GM12878 (cell line): ENCODE measurements around the gene ADPGK. TPM values are rescaled to one million over a fixed set of nuclear protein-coding genes. Genes with fewer than 3 reads are reported as not detected.

ENCODE experiments used
- ATAC-seq: fragments of 200-7000 bp; cut with Tn5 transposase; 3 replicates; pipeline ENCODE4 v1.9.1; 2020; ENCODE audit warnings: mild to moderate bottlenecking, moderate library complexity
- BruUV-seq: library from RNA; stranded (reverse); fragments of 400-500 nt; replicated peaks from 2 replicates; lab custom pipeline; 2021; lab: Mats Ljungman, UMichigan
- CTCF ChIA-PET: fragments of 300-600 bp; sonication (Branson Sonifier 250); formaldehyde crosslinking; extraction: SDS; loops from one replicate; lab custom pipeline; 2021; ENCODE audit warnings: inconsistent platforms; lab: Yijun Ruan, JAX
- POLR2A ChIA-PET: fragments of 350-600 bp; formaldehyde crosslinking; extraction: SDS; loops from one replicate; lab custom pipeline; 2021; ENCODE audit warnings: inconsistent platforms; lab: Charles Lee
- RAD21 ChIA-PET: fragments of 300-600 bp; sonication (Branson Sonifier 250); formaldehyde crosslinking; loops from one replicate; lab custom pipeline; 2023; ENCODE audit warnings: antibody characterized with exemption; ENCODE audit not compliant: unreplicated experiment; lab: Charles Lee
- SMC1A ChIA-PET: fragments of 300-600 bp; sonication (Branson Sonifier 250); formaldehyde crosslinking; loops from one replicate; lab custom pipeline; 2023; ENCODE audit not compliant: unreplicated experiment, uncharacterized antibody; lab: Charles Lee
- DNase-seq: peaks from one replicate; pipeline ENCODE4 v3.0.0-alpha.2; 2011; ENCODE audit warnings: low read depth, low spot score
- FAIRE-seq: peaks from 3 replicates; lab custom pipeline; 2011; peaks lifted over from hg19 to GRCh38; lab: Jason Lieb, UNC
- H2AFZ ChIP-seq: 2 replicates; pipeline ENCODE4 v1.6.0; 2011; ENCODE audit warnings: low read depth, low read length, control low read depth; ENCODE audit not compliant: control insufficient read depth
- H3K27ac ChIP-seq: 2 replicates; pipeline ENCODE4 v1.5.1; 2011; ENCODE audit warnings: control low read depth; ENCODE audit not compliant: control insufficient read depth, insufficient read depth
- H3K27me3 ChIP-seq, 2 experiments: replicated peaks in 1 of 2; 2 replicates each; pipeline versions ENCODE4 v1.6.0 to v1.6.1; 2011; ENCODE audit warnings: low read length in 1 of 2; ENCODE audit not compliant: control insufficient read depth in 2 of 2, insufficient read depth in 2 of 2
- H3K36me3 ChIP-seq, 2 experiments: 2 replicates each; pipeline ENCODE4 v1.5.1; 2011; ENCODE audit warnings: low read length in 1 of 2; ENCODE audit not compliant: control insufficient read depth in 2 of 2, insufficient read depth in 2 of 2
- H3K4me1 ChIP-seq: 2 replicates; pipeline ENCODE4 v1.6.1; 2011; ENCODE audit warnings: mild to moderate bottlenecking, low read length, moderate library complexity, mixed read lengths; ENCODE audit not compliant: control insufficient read depth, insufficient read depth
- H3K4me2 ChIP-seq: 2 replicates; pipeline ENCODE4 v1.6.0; 2011; ENCODE audit warnings: control low read depth; ENCODE audit not compliant: control insufficient read depth, insufficient read depth
- H3K4me3 ChIP-seq: fragments of 200-600 bp; sonication (generic); 2 replicates; pipeline ENCODE4 v1.5.1; 2016
- H3K79me2 ChIP-seq: 2 replicates; pipeline ENCODE4 v1.6.0; 2011; ENCODE audit warnings: low read length; ENCODE audit not compliant: control insufficient read depth, insufficient read depth
- H3K9ac ChIP-seq: 2 replicates; pipeline ENCODE4 v1.8.0; 2011; ENCODE audit warnings: low read length, control low read depth, mixed read lengths; ENCODE audit not compliant: control insufficient read depth, insufficient read depth
- H3K9me3 ChIP-seq: replicated peaks from 3 replicates; pipeline ENCODE4 v1.5.1; 2011; ENCODE audit warnings: mild to moderate bottlenecking, low read length; ENCODE audit not compliant: control insufficient read depth, insufficient read depth
- H4K20me1 ChIP-seq: 2 replicates; pipeline ENCODE4 v1.6.0; 2011; ENCODE audit not compliant: control insufficient read depth, insufficient read depth
- BACH1 ChIP-seq: fragments of 450-650 bp; IDR thresholded peaks from 2 replicates; pipeline ENCODE4 v1.6.1; 2017; ENCODE audit warnings: mild to moderate bottlenecking, borderline replicate concordance
- CHD4 ChIP-seq: fragments of 200-600 bp; sonication (generic); IDR thresholded peaks from 2 replicates; pipeline ENCODE4 v1.6.1; 2016; ENCODE audit warnings: mild to moderate bottlenecking
- EED ChIP-seq: sonication (generic); IDR thresholded peaks from 2 replicates; pipeline ENCODE4 v1.6.1; 2016; ENCODE audit warnings: antibody characterized with exemption, low read depth
- EGR1 ChIP-seq, 2 experiments: IDR thresholded peaks; 1 replicate in 1 of 2; 2 replicates in 1 of 2; pipeline ENCODE4 v1.6.1; 2011 to 2012; ENCODE audit warnings: low read depth in 2 of 2, low read length in 2 of 2, borderline replicate concordance in 1 of 2, mild to moderate bottlenecking in 1 of 2, moderate library complexity in 1 of 2
- JUND ChIP-seq: IDR thresholded peaks from 2 replicates; pipeline ENCODE4 v1.6.1; 2012; ENCODE audit warnings: low read depth, mild to moderate bottlenecking, low read length, improper control_type of control experiment, moderate library complexity
- MTA3 ChIP-seq: IDR thresholded peaks from 2 replicates; pipeline ENCODE4 v1.6.1; 2012; ENCODE audit warnings: low read length, inconsistent platforms, borderline replicate concordance
- PAX5 ChIP-seq: IDR thresholded peaks from 2 replicates; pipeline ENCODE4 v1.6.1; 2011; ENCODE audit warnings: low read depth, low read length, borderline replicate concordance
- POLR2AphosphoS2 ChIP-seq: IDR thresholded peaks from 2 replicates; pipeline ENCODE4 v1.6.1; 2011; ENCODE audit warnings: low read depth, mild to moderate bottlenecking, low read length, improper control_type of control experiment, moderate library complexity
- RAD51 ChIP-seq: fragments of 450-650 bp; IDR thresholded peaks from 2 replicates; pipeline ENCODE4 v1.6.1; 2016; ENCODE audit warnings: moderate library complexity, mild to moderate bottlenecking, inconsistent platforms
- SIX5 ChIP-seq: IDR thresholded peaks from 2 replicates; pipeline ENCODE4 v1.6.1; 2011; ENCODE audit warnings: mild to moderate bottlenecking, low read depth, low read length, moderate library complexity; ENCODE audit not compliant: severe bottlenecking
- SMARCA5 ChIP-seq: fragments of 450-650 bp; IDR thresholded peaks from 2 replicates; pipeline ENCODE4 v1.6.1; 2017; ENCODE audit warnings: mild to moderate bottlenecking
- TAF1 ChIP-seq: IDR thresholded peaks from 2 replicates; pipeline ENCODE4 v1.6.1; 2011; ENCODE audit warnings: mild to moderate bottlenecking, low read depth, low read length, borderline replicate concordance
- ZBTB4 ChIP-seq: fragments of 450-650 bp; formaldehyde crosslinking; IDR thresholded peaks from 2 replicates; pipeline ENCODE4 v1.4.0; 2022; ENCODE audit warnings: mild to moderate bottlenecking, moderate library complexity
- ZSCAN29 ChIP-seq: fragments of 450-650 bp; IDR thresholded peaks from 2 replicates; pipeline ENCODE4 v1.6.1; 2017; ENCODE audit warnings: mild to moderate bottlenecking, moderate library complexity
- WGBS: methylation state at CpG from one replicate; pipeline ENCODE4 v1.1.6; 2016; ENCODE audit warnings: low lambda C conversion rate; ENCODE audit not compliant: insufficient replicate concordance, insufficient coverage; ENCODE audit errors: missing lambda C conversion rate; 5-methylcytosine and 5-hydroxymethylcytosine counted together
- in situ Hi-C: fragments of 300-500 bp; cut with MboI; formaldehyde crosslinking; loops from 9 replicates; pipeline ENCODE4 v1.14.3; 2018; ENCODE audit warnings: mixed read lengths
- intact Hi-C: fragments of 100-400 bp; cut with micrococcal nuclease; formaldehyde crosslinking; loops from one replicate; pipeline ENCODE4 v1.14.2; 2022; ENCODE audit not compliant: unreplicated experiment
- polyA plus RNA-seq, 11 experiments: library from polyadenylated mRNA; depleted of rRNA in 4 of 11; unstranded in 6 of 11; stranded (reverse) in 5 of 11; fragments of >200 nt; fragmentation: Nextera tagmentation in 4 of 11; fragmentation: Illumina TruSeq in 1 of 11; extraction: Ambion mirVana in 4 of 11; extraction: Trizol in 1 of 11; gene quantifications; 1 replicate in 1 of 11; 2 replicates in 10 of 11; pipeline versions ENCODE4 v1.2.1 to v1.2.3, GENCODE V29; 2011 to 2016; ENCODE audit warnings: inconsistent platforms in 2 of 11, missing spikeins in 2 of 11, low read depth in 1 of 11
- total RNA-seq, 4 experiments: library from RNA; depleted of rRNA in 3 of 4; stranded (reverse); fragments of >200 nt in 3 of 4; fragmentation: Illumina TruSeq in 1 of 4; extraction: Trizol in 1 of 4; gene quantifications; 2 replicates each; pipeline versions ENCODE4 v1.2.1 to v1.2.3, GENCODE V29; 2013 to 2021
- TF ChIP-seq, protein P1 (sequence below): IDR thresholded peaks from 2 replicates; pipeline ENCODE4 v1.6.1; 2011; ENCODE audit warnings: borderline replicate concordance, low read depth, mild to moderate bottlenecking, moderate library complexity, mixed read lengths, low read length; ENCODE audit not compliant: insufficient read depth; ENCODE audit errors: extremely low read length
- TF ChIP-seq, protein P2 (sequence below): fragments of 450-650 bp; IDR thresholded peaks from 2 replicates; pipeline ENCODE4 v1.6.1; 2016; ENCODE audit warnings: mild to moderate bottlenecking
- TF ChIP-seq, protein P3 (sequence below): fragments of 150-350 bp; IDR thresholded peaks from 2 replicates; pipeline ENCODE4 v1.6.1; 2014; ENCODE audit warnings: mild to moderate bottlenecking, low read depth, low read length

Gene ADPGK
- total and polyA plus RNA-seq, 10 of the 15 experiments (the other 5 are each of a cell fraction or from before 2014, with no cell fraction given): 13.8 to 146 (median 56.7) TPM

DNA sequence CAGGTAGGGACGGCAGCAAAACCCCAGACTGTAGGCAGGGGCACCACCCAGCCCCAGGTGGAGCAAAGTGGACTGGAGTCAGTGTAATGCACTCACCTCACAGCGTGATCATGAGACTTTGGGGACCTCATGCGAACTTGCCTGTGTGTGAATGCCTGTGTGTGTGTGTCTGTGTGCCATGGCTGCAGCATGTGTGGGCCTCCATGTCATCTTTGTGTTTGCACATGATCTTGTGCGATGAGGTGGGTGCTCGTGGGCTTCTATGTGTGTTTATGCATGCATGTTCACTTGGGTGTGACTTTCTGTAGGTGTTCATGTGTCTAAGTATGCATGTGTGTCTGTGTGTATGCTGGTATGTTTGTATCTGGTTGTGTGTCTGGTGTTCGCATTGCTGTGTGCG is 41.2 kb upstream of the ADPGK start (continued):
- TF ChIP-seq, protein P1, sequence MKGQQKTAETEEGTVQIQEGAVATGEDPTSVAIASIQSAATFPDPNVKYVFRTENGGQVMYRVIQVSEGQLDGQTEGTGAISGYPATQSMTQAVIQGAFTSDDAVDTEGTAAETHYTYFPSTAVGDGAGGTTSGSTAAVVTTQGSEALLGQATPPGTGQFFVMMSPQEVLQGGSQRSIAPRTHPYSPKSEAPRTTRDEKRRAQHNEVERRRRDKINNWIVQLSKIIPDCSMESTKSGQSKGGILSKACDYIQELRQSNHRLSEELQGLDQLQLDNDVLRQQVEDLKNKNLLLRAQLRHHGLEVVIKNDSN: no peak
- TF ChIP-seq, all 136 proteins: peak for 0

- no peak overlapping the region for H3K4me2 ChIP-seq
- no peak overlapping the region for H3K27ac ChIP-seq
- BruUV-seq: no TSS peak
- intact Hi-C loops (no loop called here), in situ Hi-C loops (no loop called here)
- no peaks in the 10 kb centered on the region for H3K9me3 ChIP-seq
- ChIA-PET POLR2A (no interaction called here), SMC1A (no interaction called here), RAD21 (no interaction called here), CTCF (no interaction called here)
- H3K27me3 ChIP-seq: no peaks in the 10 kb centered on the region; a peak in 2 of 4 replicates
- FAIRE-seq (no peak), ATAC-seq (no peak), DNase-seq (no peak)
- WGBS: 40% methylated on average over 14 of the region's 14 CpGs
- H3K4me3 ChIP-seq: no peak overlapping the region
- H4K20me1 ChIP-seq: no peaks in the 10 kb centered on the region
- no peak overlapping the region for H2AFZ ChIP-seq
- no peaks in the 10 kb centered on the region for H3K79me2 ChIP-seq
- no peak overlapping the region for H3K9ac ChIP-seq
- no peaks in the 10 kb centered on the region for H3K4me1 ChIP-seq
- H3K36me3 ChIP-seq: no peaks in the 10 kb centered on the region
- TF ChIP-seq, protein P2, sequence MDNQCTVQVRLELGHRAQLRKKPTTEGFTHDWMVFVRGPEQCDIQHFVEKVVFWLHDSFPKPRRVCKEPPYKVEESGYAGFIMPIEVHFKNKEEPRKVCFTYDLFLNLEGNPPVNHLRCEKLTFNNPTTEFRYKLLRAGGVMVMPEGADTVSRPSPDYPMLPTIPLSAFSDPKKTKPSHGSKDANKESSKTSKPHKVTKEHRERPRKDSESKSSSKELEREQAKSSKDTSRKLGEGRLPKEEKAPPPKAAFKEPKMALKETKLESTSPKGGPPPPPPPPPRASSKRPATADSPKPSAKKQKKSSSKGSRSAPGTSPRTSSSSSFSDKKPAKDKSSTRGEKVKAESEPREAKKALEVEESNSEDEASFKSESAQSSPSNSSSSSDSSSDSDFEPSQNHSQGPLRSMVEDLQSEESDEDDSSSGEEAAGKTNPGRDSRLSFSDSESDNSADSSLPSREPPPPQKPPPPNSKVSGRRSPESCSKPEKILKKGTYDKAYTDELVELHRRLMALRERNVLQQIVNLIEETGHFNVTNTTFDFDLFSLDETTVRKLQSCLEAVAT: no peak
- TF ChIP-seq SIX5 (no peak), MTA3 (no peak), POLR2AphosphoS2 (no peak), PAX5 (no peak), CHD4 (no peak), ZSCAN29 (no peak), EED (no peak), JUND (no peak), TAF1 (no peak), BACH1 (no peak), ZBTB4 (CRISPR knock-in tag) (no peak), RAD51 (no peak), EGR1 (IDR thresholded peaks at IDR 0.05; ENCODE audit: borderline replicate concordance in 1 of 2, low read depth in 2 of 2, low read length in 2 of 2) (no peak), SMARCA5 (no peak)
- TF ChIP-seq, protein P3, sequence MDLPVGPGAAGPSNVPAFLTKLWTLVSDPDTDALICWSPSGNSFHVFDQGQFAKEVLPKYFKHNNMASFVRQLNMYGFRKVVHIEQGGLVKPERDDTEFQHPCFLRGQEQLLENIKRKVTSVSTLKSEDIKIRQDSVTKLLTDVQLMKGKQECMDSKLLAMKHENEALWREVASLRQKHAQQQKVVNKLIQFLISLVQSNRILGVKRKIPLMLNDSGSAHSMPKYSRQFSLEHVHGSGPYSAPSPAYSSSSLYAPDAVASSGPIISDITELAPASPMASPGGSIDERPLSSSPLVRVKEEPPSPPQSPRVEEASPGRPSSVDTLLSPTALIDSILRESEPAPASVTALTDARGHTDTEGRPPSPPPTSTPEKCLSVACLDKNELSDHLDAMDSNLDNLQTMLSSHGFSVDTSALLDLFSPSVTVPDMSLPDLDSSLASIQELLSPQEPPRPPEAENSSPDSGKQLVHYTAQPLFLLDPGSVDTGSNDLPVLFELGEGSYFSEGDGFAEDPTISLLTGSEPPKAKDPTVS: no peak
Observed at GRCh38 chr15:72824112-72824511, 40.6 kb upstream of the ADPGK start.
